8988T (cell line): ENCODE measurements around the gene MXD4.

Experiments
- DNase-seq: peaks from one replicate; pipeline ENCODE4 v3.0.0; 2011

MXD4 gene

DNA sequence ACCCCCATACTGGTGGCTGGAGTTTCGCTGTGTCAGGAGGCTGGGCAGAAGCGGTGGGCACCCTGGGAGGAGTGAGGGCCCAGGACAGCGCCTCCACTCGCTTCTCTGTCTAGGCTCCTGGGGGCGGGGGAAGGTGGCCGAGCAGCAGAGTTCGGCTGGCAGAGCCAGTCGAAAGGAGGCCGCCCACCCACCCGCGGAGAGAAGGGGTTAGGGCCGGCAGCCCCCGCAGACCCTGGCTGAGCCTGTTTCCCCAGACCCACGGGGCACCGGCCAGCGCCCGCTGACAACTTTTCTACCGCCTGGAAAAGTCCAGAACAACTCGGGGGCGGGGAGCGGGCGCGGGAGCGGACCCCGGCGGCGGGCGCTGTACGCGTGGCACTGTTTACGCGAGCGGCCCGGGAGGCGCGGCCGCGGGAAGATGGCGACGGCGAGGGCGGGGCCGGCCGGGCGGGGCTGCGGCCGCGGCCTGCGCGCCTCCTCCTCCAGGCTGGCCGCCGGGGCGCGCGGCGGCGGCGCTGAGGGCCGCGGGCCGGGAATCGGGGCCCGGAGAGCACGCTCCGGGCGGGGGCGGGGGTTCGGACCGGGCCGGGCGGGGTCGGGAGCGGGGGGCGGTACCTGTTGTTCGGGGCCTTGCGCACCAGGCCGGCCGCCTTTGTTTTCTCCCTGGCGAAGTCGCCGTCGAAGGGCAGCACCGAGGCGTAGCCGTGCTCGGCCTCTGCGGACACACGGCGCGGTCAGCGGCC is 628 bp downstream of the MXD4 start:
- DNase-seq = no peak

DNA sequence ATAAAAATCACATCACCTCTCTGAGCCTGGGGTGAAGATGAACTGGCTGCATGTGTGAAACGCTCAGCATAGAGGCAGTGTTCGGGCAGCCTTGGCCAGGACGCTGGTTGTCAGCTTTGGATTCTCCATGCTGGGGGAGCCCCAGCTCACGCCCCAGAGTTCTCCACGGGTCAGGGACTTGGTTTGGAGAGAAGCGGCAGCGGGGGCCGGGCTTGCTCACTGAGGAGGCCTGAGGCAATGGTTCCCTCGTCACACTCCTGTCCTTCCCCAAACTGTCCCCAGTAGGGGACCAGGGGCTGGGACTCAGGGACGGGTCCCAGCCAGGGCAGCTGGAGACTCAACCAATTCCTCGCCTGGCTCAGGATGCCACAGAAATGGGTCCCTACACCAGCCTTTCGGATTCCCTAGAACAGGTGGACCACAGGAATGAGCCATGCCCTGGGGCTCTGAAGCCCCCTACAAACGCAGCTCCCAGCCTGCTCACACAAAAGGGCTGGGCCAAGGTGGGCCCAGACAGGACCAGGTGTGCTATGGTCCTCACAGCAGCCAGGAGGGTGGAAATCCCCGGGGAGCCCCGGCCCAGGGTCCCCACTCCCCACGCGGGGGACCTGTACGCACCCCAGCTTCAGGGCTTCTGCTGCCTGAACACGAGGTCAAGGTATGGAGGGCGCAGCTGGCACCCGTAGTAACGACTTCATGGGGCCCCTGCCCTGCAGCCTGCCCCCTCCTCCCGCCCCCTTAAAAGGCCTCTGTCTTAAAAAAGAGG is 1.4 kb downstream of the MXD4 start:
- DNase-seq = no peak

DNA sequence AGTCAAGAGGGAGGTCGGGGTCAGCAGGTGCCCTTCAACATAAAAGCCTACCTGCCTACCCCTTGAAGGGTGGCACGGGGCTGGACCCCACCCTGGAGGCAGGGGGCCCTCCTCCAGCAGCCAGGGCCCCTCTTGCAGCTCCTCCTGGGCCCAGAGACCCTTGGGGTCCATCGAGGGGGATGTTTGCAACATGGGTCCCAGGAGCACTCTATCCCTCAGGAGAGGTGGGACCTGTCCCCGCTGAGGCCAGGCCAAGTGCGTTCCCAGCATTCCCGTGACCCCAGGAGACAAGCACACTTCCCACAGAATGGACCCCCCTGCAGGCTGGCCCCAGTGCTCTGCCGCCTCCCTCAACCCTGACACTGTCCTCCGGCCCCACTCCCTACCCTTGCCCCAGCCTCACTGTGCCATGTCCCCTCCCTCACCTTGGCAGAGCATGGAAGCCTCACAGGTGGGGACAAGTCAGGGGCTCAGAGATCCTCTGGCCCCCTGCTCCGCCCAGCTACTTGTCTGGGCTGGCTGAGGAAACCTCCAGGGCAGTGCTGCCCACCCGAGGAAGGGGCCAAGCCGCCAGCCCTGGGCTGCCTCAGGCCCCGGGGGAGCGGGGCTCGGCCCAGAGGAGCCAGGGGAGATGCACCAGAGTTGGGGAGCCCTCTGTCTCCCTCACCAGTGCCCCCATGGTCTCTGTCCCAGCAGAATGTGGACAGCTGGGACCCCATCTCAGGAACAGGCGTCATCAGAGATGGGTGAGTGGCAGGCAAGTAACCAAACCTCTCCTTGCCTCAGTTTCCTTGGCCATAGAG is 2.2 kb downstream of the MXD4 start:
- DNase-seq = no peak

DNA sequence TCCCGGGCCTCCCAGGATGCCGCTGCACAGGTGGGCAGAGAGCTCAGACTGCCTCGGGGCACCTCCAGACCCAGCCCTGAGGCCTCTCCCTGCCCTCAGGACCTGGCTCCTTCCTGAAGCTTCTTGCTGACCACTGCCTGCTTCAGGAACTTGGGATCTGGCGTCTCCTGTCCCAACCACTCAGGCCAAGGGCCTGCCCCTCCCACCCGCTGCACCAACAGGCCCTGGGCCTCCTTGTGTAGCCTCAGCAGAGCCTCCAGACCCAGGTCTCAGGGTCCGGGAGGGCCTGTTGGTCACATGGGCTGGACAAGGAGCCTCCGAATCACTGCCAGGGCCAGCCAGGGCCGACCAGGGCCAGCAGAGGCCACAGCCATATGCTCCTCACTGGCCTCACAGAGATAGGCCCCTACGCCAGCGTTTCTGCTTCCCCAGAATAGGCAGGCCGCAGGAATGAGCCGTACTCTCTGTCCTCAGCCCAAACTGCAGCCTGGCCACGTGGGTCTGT is 2.8 kb downstream of the MXD4 start:
- peak; percentile 2 for DNase-seq

DNA sequence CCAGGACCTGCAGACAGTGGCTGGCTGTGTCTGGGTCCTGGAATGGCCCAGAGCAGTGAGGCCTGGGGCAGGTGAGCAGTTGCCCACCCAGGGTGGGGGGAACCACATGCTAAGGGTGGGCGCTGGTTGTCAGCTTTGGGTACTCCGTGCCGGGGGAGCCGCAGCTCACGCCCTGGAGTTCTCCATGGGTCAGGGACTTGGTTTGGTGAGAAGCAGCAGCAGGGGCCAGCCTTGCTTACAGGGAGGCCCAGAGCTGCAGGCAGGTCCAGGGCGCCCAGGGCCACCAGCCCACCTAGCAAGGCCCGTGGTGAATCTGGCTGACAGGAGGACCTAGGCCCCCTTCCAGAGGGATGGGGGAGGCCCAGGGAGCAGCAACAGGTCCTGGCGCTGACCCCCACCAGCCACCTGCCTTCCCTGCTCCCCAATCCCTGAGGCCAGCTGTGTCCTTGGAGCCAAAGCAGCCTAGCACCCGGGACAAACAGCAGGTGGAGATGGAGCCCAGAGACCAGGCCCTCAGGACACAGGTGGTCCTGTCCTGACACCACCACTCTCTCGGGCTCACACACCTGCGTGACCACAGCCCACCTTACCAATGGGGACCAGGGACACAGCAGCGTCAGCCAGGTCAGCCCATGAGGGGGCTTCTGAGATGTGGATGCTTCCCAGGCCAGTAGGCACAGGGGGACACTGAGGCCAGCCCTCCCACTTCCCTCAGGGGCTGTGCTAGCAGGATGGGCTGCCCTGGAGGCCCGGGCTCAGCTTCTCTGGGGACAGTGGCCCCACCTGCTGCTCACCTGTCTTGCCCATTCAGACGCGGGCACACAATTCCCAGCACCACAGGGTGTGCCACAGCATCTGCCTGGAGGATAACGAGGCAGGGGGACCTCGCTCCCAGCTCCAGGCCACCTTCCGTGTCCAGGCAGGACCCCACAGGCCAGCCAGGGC is 3.5 kb downstream of the MXD4 start:
- peak; percentile 20 for DNase-seq

DNA sequence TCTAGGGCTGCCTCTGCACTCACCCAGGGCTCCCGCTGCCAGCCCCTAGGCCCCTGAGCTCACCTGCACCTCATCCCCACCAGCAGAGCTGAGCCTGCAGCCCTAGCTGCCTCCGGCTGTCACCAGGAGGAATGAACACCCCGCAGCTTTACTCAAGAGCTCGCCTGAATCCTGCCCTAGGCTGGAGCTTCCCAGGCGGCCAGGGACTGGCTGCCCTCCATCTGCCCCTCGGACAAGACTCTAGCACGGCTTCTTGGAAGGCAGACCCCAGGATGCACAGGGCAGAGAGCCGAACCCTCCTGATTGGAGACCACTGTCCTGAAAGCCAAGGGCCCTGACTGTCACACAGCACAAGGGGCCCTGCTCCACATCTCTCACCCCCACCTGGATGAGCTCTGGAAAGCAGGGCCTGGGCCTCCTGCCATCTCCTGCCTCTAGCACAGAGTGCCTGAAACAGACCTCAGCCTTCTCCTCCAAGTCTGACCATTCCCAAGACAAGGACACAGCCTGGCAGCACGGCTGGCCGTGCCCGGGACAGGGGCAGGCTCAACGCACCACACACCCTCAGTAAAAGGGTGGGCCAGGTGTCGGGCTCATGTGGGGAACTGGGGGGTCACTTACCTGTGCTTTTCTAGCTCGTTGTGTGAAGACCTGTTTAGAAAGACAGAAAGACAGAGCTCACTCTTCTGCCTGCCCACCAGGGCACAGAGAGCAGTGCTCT is 4.4 kb downstream of the MXD4 start:
- peak; percentile 8 for DNase-seq

DNA sequence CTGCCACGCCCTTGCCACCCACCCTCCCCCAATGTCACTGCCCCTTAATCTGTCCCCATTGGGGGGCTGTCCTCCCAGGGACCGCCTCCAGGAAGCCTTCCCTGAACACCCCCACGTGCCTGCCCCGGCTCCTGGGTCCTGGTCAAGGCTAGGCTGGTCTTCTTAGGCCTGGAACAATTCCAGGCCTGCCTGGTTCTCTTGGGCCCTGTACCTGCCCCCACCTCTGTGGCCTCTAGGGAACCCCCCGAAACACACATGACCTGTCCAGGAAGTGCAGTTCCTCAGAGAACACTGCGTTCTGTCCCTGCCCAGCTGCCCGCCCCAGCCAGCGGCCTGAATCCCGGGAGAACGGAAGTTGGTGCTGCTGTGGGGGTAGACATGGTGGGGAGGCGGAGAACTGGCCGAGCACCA is 5.1 kb downstream of the MXD4 start:
- peak; percentile 11 for DNase-seq

DNA sequence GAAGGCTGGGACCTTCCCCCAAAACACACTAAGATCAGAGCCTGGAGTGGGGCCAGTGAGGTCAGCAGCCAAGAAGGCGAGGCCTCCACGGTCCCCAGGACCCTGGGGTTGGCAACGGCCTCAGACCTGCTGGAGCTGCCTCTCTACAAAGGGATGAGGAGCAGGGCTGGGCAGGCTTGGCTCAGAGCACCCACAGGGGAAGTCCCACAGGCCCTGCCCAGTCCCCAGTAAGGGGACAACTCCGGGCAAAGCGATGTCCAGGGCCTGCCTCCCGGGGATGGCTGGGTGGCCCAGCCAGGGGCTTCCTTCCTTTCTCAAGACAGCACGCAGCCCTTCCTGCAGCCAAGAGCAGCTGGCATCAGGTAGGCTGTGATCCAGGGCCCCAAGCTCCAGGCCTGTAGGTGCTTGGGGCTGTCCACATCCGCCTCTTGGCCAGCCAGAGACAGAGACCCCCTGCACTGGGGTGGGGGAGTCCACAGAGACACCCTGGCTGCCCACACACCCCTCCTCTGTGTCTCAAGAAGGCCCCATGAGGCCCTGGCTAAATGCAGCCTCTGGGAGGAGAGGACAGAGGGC is 5.7 kb downstream of the MXD4 start:
- peak; percentile 14 for DNase-seq

DNA sequence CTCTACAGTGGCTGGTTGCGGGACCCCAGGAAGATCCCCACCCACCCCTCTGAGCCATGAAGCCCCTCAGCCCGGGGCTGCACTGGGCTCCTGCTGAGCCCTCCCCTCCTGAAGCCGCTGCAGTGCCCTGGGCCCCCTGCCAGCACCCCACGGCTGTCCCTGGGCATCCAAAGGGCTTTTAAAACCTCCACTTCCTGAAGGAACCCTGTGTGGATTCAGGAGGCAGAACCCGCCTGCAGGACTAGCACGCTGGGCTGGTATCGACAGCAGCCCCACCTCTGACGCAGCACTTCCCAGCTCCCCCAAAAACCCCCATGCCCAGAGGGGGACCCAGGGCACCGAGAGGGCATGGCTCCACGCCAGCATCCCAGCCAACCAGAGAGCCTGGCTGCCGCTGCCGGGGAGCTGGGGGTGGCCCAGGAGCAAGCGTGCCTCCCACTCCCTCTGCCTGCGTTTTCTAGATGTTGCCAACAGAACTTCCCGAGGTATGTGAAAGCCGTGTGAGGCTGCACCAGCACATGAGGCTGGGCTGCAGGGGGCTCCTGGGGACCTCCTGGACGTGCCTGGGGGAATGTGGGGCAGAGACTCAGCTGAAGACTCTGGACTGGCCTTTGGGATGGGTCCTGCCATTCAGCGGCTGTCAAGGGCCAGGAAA is 6.3 kb downstream of the MXD4 start:
- peak; percentile 15 for DNase-seq

DNA sequence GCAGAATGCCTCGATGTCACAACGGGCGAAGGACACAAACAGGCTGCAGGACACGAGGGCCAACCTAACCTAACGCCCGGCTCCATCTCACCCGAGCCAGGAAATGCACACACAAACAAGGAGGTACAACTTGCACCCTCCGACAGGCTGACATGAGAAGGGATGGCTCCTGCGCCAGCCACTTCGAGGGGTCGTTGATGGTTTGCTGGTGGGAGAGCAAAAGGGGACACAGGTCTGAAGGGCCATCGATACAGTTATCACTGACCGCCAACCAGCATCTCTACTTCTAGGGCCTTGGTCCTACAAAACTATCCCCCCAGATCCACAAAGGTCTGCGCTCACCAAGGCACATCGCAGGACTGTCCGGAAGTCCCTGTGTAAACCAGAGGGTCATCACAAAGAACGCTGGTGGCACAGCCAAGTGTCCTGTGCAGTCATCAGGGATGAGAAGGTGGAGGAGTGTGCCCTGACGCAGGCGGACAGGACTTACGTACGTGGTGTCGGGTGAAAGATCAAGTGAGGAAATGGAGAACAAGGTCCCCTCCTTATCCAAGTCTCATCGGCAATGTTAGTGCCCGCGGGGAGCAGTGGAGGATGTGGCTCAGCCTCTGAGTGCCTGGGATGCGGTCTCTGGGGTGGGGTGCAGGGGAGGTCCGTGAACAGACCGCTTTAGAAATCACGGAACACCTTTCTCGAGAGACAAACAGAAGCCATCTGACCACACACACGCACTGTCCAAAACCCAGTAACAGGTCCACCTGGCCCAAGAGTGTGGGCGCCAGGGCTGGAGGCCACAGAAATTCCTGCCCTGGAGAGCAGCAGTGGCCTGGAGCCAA is 7.0 kb downstream of the MXD4 start:
- peak; percentile 7 for DNase-seq

DNA sequence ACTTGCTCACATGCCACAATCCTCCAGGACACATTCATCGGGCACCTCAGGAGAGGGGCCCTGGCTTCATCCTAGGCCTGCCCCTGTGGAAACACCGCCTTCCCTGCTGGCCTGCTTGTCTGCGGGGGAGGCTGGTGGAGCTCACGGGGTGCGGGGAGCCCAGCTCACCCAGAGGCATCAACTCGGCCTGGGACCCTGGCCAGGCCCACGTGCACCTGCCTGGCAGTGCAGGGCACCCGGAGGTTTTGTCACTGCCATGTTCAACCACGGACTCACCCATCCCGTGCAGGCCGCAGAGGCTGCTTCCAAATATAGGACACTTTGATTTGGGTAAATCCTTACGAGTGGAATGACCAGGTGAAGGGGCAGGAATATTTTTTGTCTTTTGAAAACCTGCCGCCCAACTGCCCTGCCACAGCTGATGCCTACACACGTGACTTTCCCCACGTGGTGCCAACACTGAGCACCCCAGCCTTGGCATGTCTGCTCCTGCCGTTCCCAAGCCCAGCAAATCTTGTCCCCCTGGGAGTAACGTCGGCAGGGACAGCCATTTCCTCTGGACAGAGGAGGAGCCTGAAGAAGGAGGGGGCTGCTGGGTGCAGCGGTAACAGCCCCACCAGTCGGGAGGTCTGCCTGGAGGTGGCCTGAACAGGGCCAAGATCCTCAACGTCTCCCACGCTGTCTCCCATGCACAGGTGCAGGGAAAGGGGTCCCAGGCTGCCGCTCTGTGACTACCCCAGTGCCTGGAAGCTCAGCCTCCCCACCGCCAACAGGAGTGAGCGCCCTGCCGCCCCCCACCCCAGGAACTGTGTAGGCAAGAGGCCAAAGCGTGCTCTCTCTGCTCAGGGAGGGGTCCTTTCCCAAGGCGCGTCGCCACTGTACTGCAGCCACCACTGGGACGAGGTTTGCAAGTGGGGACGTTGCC is 8.5 kb downstream of the MXD4 start:
- peak; percentile 20 for DNase-seq

DNA sequence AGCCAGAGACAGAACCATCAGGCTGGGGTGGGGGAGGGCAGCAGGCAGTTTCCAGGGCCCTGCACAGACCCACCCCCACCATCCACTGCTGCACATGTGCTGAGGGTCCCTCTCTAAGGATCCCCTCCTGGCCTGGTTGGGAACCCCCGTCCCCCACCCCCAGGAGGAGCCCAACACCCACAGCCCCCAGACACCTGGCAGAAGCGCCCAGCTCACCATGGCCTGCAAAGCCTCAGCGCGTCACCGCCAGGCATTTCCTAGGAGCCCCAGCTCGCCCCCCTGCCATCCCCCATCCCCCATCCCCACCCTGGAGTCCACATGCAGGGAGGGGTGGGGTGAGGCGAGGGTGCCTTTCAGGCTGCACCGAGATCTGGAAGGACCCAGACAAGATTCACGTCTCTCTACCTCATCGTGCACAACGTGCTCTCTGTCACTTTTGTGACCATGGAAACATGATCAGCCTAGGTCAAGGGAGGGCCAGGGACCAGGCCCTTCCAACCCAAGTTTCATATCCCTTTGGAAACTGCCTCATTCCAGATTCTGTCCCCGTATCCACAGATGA is 9.3 kb downstream of the MXD4 start:
- DNase-seq = peak; percentile 13

DNA sequence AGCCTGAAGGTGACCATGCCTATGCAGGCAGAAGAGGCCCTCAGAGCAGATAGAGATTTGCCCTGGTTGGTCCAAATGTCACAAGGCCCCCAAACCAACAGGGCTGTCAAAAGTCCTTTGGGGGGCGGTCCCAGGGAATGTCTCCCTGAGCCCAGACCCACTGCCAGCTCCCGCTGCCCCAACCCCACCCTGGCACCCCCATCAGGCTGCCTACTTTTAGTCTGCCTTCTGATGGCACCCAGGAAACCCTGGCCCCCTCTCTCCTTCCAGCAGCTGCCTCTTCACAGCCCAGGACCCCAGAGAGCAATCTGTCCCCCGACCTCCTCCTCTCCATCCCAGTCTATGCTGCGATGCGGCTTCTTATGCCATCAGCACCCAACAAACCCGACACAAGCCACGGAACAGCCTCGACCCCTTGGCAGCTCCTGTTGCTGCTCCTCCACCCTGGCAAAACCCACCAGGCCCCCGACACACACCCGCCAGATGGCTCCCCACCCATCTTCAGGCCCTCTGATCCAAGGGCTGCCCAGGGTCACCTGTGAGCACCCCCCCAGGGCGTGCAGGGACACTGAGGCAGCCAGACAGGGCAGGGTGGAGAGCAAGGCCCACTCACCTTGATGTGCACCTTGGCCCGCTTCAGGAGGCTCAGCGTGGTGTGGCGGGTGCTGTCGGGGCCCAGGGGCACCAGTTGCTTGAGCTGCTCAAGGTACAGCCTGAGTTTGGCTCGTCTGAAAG is 9.9 kb downstream of the MXD4 start:
- peak; percentile 18 for DNase-seq

DNA sequence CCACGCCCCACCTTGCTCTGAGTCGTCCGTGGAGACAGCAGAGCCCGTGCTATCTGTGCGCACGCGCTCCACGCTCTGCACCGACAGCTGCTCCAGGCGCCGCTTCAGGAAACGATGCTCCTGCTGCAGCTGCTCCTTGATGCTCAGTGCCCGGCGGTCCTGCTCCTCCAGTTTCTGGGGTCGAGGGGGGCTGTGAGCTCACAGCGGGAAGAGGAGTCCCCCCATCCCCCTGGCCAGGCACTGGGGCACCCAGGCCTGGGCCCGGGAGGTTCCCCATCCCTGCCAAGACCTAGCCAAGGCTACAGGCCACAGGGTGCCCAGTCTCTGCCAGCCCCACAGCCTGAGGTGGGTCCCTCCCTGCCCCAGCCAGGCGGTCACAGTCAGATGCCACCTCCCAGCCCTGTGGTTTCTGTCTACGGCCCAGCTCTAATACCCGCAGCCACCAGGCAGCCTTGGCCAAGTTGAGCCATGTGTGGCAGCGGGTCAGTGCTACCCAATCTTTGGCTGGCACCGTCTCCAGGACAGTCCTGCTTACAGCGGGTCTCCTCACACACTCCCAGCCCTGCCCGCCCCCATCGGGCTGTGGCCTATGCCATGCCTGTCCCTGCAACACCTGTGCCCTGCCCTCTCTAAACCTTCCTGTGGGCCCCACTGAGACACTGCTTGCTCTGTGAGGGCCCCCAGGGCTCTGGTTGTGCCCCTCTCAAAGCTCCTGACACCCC is 10.7 kb downstream of the MXD4 start:
- DNase-seq = peak; percentile 17

DNA sequence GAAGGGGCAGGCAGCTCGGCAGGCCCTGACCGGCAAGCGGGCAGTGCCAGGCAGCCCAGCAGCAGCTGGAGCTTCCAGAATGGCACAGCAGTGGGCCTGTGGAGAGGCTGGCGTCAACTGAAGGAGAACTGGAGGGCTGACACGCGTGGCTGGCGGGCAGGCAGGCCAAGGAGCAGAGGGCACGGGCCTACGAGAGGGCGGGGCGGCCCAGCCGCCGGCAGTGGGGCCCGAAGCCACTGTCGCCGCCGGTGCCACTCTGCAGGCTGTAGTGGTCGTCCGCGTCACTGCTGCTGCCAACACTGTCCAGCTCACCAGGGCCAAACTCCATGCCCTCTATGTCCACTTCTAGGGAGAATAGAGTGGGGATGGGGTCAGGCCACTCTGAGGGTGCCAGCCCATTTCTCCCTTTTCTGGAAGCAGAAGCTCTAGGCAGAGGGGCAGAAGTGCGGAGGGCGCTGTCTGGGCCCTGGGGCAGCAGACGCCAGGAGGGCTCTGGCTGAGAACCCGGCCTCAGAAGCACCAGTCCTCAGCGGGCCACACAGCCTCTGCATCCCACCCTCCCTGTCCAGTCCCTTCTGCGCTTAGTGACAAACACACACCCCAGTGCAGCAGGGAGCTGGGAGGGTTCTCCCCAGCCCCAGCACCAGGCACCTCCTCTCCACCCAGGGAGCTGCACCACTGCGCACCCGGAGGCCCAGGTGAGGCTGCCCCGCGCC is 11.4 kb downstream of the MXD4 start:
- DNase-seq = peak; percentile 14
